Dendritic cell treated with granulocyte-macrophage colony-stimulating factor and Interleukin-4, amounts not matched to agents 40 ng/mL and 50 ng/mL, for 4 days (primary cell): Measurements from ENCODE around the gene ENTHD1.

Experiments
- H3K27ac Mint-ChIP-seq: one replicate; pipeline ENCODE4 v1.8.0; 2022; ENCODE audit warnings: mild to moderate bottlenecking, mixed read lengths
- H3K27me3 Mint-ChIP-seq: one replicate; pipeline ENCODE4 v1.8.0; 2022; ENCODE audit warnings: mild to moderate bottlenecking, mixed read lengths
- H3K36me3 Mint-ChIP-seq: one replicate; pipeline ENCODE4 v1.8.0; 2022; ENCODE audit warnings: low read depth, mixed read lengths
- H3K4me1 Mint-ChIP-seq: one replicate; pipeline ENCODE4 v1.8.0; 2022; ENCODE audit warnings: low read depth, mixed read lengths
- H3K4me3 Mint-ChIP-seq: one replicate; pipeline ENCODE4 v1.8.0; 2022; ENCODE audit warnings: mild to moderate bottlenecking, moderate library complexity, mixed read lengths
- H3K9me3 Mint-ChIP-seq: one replicate; pipeline ENCODE4 v1.8.0; 2022; ENCODE audit warnings: mixed read lengths
- intact Hi-C: fragments of 100-400 bp; cut with micrococcal nuclease; formaldehyde crosslinking; loops from one replicate; pipeline ENCODE4 v1.15.0; 2022

ENTHD1 gene, protein sequence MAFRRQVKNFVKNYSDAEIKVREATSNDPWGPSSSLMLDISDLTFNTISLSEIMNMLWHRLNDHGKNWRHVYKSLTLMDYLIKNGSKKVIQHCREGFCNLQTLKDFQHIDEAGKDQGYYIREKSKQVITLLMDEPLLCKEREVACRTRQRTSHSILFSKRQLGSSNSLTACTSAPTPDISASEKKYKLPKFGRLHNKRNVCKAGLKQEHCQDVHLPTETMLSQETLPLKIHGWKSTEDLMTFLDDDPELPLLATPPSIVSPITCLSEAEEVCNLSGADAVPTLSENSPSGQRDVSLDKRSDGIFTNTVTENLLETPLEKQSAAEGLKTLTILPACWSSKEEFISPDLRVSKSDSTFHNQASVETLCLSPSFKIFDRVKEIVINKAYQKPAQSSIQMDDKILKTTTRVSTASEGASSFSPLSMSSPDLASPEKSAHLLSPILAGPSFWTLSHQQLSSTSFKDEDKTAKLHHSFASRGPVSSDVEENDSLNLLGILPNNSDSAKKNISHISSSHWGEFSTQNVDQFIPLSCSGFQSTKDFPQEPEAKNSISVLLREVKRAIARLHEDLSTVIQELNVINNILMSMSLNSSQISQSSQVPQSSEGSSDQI

DNA sequence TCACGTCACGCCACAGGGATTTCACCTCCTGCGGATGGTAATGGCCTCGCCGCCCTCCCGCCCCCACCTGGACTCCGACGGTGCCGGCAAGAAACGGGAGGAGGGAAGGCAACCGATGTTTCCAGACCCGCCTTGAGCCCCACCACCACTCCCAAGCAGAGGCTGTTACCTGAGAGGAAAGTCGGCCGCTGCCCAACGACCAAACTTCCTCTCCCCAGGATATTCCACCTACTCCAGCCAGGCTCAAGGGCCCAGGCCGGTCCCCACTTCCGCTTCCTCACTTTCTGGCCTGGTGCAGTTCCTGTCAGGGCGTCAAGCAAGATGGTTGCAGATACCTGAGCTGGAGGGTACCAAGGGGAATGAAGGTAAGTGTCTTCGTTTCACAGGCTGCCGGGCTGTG lies at the start of gene ENTHD1:
Gene ENTHD1, minus strand, starts transcription at position 235 of the 400 bp plus-strand sequence. CDS start 6,012 bp downstream, outside the sequence.
- no peak within 1 kb of the TSS for H3K4me3 Mint-ChIP-seq
- H3K9me3 Mint-ChIP-seq, result no peaks in the 10 kb centered on the region
- peaks cover 13% of the 10 kb centered on the region for H3K4me1 Mint-ChIP-seq
- H3K27me3 Mint-ChIP-seq, result no peaks in the 10 kb centered on the region
- H3K27ac Mint-ChIP-seq, result no peak within 1 kb of the TSS
- intact Hi-C loops, result no loop called here
- no peaks in the 10 kb centered on the region for H3K36me3 Mint-ChIP-seq

DNA sequence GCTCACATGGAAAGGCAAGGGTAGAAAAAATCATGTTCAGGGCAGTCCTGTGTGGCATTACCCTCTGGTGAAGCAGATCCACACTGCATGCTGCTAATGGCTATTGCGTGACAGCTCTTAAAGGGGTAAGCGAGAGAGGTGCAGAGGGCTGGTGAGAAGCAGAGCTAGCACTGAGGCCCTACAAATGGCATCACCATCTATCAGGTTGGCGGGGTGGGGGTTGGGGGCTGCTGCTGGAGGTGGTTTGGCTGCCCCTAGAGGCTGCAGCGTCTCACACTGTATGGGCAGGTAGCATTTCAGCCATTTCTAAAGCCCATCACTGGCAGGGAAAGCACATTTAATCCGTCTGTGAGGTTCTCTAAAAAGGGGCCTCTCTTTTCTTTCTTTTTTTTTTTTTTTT lies 49.8 kb upstream of the ENTHD1 start:
- intact Hi-C loops, result loop anchor here (10.0 kb wide), 1 partner anchor 61 kb away; no protein-coding TSS in a partner anchor
- Mint-ChIP-seq H3K36me3 (no peaks in the 10 kb centered on the region), H3K27me3 (peaks cover 54% of the 10 kb centered on the region), H3K27ac (no peak overlapping the region), H3K9me3 (no peaks in the 10 kb centered on the region), H3K4me1 (peaks cover 18% of the 10 kb centered on the region), H3K4me3 (no peak overlapping the region)

DNA sequence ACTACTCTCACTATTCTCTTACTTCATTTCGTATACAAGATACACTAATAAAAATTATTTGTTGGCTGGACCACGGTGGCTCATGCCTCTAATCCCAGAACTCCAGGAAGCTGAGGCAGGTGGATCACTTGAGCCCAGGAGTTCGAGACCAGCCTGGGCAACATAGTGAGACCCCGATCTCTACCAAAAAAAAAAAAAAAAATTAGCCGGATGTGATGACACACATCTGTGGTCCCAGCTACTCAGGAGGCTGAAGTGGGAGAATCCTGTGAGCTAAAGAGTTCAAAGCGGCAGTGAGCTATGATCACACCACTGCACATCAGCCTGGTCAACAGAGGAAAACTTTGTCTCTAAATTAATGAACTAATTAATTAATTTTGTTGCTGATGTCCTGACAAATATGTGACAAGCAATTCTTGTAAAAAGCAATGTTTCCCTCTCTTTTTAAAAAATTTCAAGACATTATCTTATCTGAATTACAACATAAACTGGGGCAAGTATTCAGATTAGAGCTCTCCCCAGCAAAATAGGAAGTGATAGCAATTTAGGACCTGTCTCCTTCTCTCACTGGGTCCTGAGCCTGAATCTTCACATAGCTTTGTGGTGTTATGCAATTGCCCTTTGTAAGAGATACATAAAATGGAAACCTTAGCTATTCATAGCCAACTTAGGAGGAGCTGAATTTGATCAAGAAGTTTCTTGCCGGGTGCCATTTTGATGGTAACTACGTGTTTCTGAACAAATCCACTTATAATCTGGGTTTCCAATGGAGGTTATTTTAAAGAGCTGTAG lies 49.1 kb upstream of the ENTHD1 start:
- intact Hi-C loops, result loop anchor here (10.0 kb wide), 1 partner anchor 62 kb away; no protein-coding TSS in a partner anchor
- Mint-ChIP-seq H3K27ac (no peak overlapping the region), H3K4me1 (peaks cover 16% of the 10 kb centered on the region), H3K4me3 (no peak overlapping the region), H3K9me3 (no peaks in the 10 kb centered on the region), H3K27me3 (peaks cover 56% of the 10 kb centered on the region), H3K36me3 (no peaks in the 10 kb centered on the region)

DNA sequence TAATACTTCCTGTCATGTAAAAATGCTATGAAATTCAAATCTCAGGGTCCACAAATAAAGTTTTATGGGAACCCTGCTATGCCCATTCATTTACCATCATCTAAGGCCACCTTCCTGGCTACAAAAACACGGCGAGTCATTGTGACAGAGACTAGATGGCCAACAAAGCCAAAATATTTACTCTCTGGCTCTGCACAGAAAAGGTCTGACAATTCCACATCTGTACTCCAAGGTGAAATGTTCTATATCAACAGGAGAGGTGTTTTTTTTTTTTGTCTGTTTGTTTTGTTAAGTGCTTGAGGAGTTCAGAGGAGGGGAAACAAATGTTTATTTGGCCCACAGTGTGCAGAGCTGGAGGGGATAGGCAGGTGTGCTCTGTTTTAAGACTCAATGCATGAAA lies 48.0 kb upstream of the ENTHD1 start:
- Mint-ChIP-seq H3K27me3 (peaks cover 55% of the 10 kb centered on the region), H3K4me3 (no peak overlapping the region), H3K9me3 (no peaks in the 10 kb centered on the region), H3K4me1 (peaks cover 9% of the 10 kb centered on the region), H3K36me3 (no peaks in the 10 kb centered on the region), H3K27ac (no peak overlapping the region)
- intact Hi-C loops, result loop anchor here (10.0 kb wide), 1 partner anchor 63 kb away; no protein-coding TSS in a partner anchor

DNA sequence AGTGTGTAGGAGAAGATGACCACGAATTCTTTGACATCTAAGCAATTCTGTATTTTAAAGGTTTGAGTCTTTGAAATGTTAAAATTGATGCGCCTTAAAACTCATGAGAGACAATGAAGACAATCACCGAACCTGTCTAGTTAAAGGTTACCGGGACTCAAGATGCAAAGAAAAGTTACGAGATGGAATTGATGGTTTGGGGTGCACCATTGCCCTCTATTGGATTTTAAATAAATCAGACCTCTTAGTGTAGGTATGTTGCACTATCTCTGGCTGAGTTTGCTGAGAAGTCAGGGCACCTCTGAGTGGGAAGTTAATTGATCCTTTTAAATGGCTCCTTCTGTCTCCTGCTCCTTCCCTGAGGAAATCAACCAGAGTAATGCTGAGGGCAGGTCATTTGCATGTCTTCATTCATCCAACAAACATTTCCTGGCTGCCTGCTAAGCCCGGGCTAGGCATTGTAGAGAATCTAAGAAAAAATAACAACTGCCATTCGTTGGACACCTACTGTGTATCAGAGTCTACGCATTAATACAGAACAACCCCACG lies 47.3 kb upstream of the ENTHD1 start:
- Mint-ChIP-seq H3K36me3 (no peaks in the 10 kb centered on the region), H3K4me1 (peaks cover 15% of the 10 kb centered on the region), H3K27ac (no peak overlapping the region), H3K9me3 (no peaks in the 10 kb centered on the region), H3K4me3 (no peak overlapping the region), H3K27me3 (peaks cover 62% of the 10 kb centered on the region)
- intact Hi-C loops, result loop anchor here (10.0 kb wide), 1 partner anchor 64 kb away; no protein-coding TSS in a partner anchor

DNA sequence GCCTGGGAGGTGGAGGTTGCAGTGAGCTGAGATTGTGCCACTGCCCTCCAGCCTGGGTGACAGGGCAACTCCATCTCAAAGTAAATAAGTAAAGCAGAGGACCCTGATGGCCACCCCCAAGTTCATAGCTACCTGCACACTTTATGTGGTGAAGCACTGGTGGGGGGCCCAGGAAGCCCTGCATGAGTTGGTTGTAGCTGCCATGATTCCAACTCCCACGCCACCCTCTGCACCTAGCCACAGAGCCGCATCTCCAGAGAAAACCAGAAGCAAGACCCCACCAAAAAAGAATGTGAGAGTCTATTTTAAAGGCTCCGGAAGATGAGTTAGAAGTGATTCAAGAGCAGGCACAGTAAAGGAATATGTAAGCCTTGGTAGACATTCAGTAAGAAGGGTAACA lies 46.3 kb upstream of the ENTHD1 start:
- no peaks in the 10 kb centered on the region for H3K9me3 Mint-ChIP-seq
- H3K27ac Mint-ChIP-seq, result no peak overlapping the region
- peaks cover 67% of the 10 kb centered on the region for H3K27me3 Mint-ChIP-seq
- H3K4me3 Mint-ChIP-seq, result no peak overlapping the region
- intact Hi-C loops, result loop anchor here (10.0 kb wide), 1 partner anchor 65 kb away; no protein-coding TSS in a partner anchor
- peaks cover 20% of the 10 kb centered on the region for H3K4me1 Mint-ChIP-seq
- no peaks in the 10 kb centered on the region for H3K36me3 Mint-ChIP-seq

DNA sequence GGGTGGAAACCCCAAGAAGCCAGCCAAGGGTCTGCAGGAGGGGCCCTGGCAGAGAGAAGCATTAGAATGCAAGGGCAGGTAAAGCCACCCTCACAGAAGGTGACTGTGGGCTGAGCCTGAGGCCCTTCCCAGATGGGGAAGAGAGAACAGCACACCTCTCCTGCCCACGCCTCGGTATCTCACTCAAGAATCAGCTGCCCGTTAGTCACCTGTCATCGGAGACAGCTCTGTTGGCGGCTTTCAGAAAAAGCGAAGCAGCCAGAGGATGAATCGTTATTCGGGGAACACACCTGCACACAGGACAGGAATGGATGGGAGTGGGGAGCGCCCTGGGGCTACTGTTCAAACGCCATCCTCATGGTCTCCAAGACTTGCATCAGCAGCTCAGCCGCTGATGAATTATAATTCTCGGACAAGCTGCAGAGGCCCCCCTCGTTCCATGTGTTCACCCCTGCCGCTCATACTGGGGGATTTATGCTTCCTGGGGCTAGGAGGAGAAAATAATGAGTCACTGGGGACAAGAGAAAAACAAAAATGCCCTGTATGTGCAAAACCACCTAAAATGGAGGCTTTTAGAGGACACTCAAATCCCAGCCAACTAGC lies 45.0 kb upstream of the ENTHD1 start:
- H3K36me3 Mint-ChIP-seq, result no peaks in the 10 kb centered on the region
- H3K9me3 Mint-ChIP-seq, result no peaks in the 10 kb centered on the region
- peaks cover 75% of the 10 kb centered on the region for H3K27me3 Mint-ChIP-seq
- peaks cover 20% of the 10 kb centered on the region for H3K4me1 Mint-ChIP-seq
- intact Hi-C loops, result no loop called here
- H3K27ac Mint-ChIP-seq, result no peak overlapping the region
- no peak overlapping the region for H3K4me3 Mint-ChIP-seq

DNA sequence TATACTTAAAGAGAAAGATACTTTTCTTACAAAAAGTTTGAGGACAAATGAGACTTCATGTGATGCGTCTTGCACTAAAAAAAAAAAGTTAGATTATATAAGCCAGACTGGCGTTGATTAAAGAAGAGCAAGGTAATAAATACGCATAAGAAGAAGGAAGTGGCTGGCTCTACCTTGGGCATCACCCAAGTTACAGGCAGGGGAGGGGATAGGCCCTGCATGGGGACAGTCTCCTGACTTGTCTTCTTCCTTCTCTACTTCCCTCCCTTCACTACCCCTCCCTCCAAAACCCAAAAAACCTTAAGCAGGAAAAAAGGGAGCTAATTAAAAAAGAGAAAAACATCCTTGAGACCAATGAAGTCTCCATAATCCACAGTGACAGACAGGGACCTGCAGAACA lies 44.3 kb upstream of the ENTHD1 start:
- no peaks in the 10 kb centered on the region for H3K9me3 Mint-ChIP-seq
- no peak overlapping the region for H3K4me3 Mint-ChIP-seq
- intact Hi-C loops, result no loop called here
- no peaks in the 10 kb centered on the region for H3K36me3 Mint-ChIP-seq
- H3K27me3 Mint-ChIP-seq, result peaks cover 81% of the 10 kb centered on the region
- no peak overlapping the region for H3K27ac Mint-ChIP-seq
- H3K4me1 Mint-ChIP-seq, result peaks cover 15% of the 10 kb centered on the region

DNA sequence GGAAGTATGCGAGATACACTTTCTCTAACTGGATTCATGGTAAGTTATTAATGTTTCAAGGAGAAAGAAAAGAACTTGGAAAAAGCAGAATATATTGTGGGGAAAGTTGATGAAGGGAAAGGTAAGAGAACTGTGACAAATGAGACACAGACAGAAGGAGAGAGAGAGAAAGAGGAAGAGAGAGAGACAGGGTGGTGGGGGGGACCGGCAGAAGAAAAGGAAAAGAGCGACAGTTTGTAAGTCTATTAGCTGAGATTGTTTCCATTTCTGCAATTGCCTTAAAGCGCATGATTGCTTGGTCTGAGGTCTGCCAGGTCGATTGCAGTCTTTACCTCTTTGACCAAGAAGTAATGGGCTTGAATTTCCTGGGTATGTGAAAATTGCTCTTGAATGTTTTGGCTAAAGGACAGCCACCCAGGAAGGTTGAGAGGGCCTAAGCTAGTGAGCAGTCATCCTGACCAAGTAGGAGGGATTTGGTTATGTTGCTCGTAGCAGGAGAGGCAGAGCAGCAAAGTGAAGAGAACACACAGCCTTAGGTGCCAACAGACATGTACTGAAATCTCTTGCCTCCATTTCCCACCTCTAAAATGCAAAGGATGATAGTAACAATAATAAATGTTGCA lies 43.1 kb upstream of the ENTHD1 start:
- H3K27me3 Mint-ChIP-seq, result peaks cover 79% of the 10 kb centered on the region
- H3K27ac Mint-ChIP-seq, result no peak overlapping the region
- no peaks in the 10 kb centered on the region for H3K36me3 Mint-ChIP-seq
- no peaks in the 10 kb centered on the region for H3K9me3 Mint-ChIP-seq
- intact Hi-C loops, result no loop called here
- H3K4me1 Mint-ChIP-seq, result peaks cover 14% of the 10 kb centered on the region
- H3K4me3 Mint-ChIP-seq, result no peak overlapping the region

DNA sequence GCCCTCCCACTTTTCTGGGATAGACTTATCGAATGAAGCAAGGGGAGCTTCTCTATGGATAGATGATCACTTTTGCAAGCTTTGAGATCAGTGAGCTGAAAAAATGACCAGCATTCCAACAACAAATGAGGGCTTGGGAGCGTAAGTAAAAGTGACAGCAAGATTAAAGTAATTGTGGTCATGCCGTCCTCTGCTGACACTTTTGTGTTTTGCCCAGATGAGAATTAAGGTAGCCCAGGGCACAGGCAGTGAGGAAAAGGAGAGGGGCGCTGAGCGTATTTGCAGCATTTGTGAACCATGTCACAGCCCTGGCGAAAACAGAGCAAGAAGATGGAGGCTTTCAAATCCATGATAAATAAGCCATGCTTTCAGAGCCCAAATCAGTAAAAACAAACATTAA lies 42.1 kb upstream of the ENTHD1 start:
- intact Hi-C loops, result no loop called here
- no peaks in the 10 kb centered on the region for H3K36me3 Mint-ChIP-seq
- peaks cover 14% of the 10 kb centered on the region for H3K4me1 Mint-ChIP-seq
- H3K9me3 Mint-ChIP-seq, result no peaks in the 10 kb centered on the region
- peaks cover 76% of the 10 kb centered on the region for H3K27me3 Mint-ChIP-seq
- H3K27ac Mint-ChIP-seq, result no peak overlapping the region
- H3K4me3 Mint-ChIP-seq, result no peak overlapping the region

DNA sequence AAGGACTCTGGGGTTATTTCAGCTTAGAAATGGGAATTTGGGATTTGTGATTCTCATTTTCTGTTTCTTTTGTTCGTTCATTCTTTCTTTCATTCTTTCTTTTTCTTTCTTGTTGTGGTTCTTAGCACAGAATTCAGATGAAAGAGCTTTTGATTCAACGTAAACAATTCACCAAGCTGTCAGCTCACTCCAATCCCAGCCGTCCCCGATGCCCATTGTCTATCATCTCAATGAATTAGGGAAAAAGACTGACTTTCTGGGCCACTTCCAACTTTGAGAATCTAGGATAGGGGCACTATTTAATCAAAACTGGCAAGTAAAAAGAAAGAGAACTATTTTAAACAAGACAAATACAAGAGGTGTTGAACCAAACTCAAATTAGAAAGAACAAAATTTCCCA lies 41.6 kb upstream of the ENTHD1 start:
- intact Hi-C loops, result no loop called here
- no peak overlapping the region for H3K4me3 Mint-ChIP-seq
- H3K27me3 Mint-ChIP-seq, result peaks cover 71% of the 10 kb centered on the region
- H3K27ac Mint-ChIP-seq, result no peak overlapping the region
- H3K4me1 Mint-ChIP-seq, result peaks cover 14% of the 10 kb centered on the region
- no peaks in the 10 kb centered on the region for H3K9me3 Mint-ChIP-seq
- no peaks in the 10 kb centered on the region for H3K36me3 Mint-ChIP-seq

DNA sequence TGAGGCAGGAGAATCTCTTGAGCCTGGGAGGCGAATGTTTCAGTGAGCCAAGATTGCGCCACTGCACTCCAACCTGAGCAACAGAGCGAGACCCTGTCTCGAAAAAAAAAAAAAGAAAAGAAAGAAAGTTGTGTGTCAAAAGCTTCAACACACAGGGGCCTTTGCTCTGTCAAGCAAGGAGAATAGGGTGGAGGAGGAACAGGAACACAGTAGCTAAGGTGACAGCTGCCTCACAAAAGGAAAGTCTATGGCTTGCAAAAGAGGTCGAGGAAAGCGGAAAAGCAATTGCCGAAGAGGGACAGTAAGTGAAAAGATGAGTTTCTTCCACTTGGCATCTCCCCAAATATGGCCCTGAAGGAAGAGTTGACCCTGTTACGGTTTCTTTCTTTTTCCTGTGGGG lies 40.2 kb upstream of the ENTHD1 start:
- Mint-ChIP-seq H3K9me3 (no peaks in the 10 kb centered on the region), H3K4me1 (peaks cover 14% of the 10 kb centered on the region), H3K27me3 (peaks cover 60% of the 10 kb centered on the region), H3K36me3 (no peaks in the 10 kb centered on the region), H3K27ac (no peak overlapping the region), H3K4me3 (no peak overlapping the region)
- intact Hi-C loops, result no loop called here
